ENCODE data around the gene PLPPR2. TPM values are rescaled to one million over a fixed set of nuclear protein-coding genes. Genes with fewer than 3 reads are reported as not detected.
A peak's percentile ranks its signal among the peaks of the same experiment; 100 is the strongest.

The PLPPR2 gene
- polyA plus RNA-seq, 3 donors = 35.0 to 99.4 (median 45.5) TPM

- no peak overlapping the region for H3K4me2 ChIP-seq (replicated peaks; ENCODE audit: extremely low read depth, low read length, poor library complexity, severe bottlenecking)
- H3K27ac ChIP-seq (ENCODE audit: low read depth in 1 of 2, low read length in 2 of 2) = no peak overlapping the region
- peaks cover 78% of the 10 kb centered on the region for H4K20me1 ChIP-seq (ENCODE audit: insufficient read depth, low read length)
- intact Hi-C loops (cut with micrococcal nuclease) = no loop called here
- no peak for DNase-seq
- WGBS (ENCODE audit: insufficient coverage) = 94% methylated on average over 42 of the region's 43 CpGs
- no peak overlapping the region for H2AFZ ChIP-seq (ENCODE audit: insufficient read depth, low read depth, low read length, poor library complexity, severe bottlenecking)
- H3K4me3 ChIP-seq (replicated peaks in 1 of 3; ENCODE audit: low read depth in 2 of 3, low read length in 3 of 3) = no peak overlapping the region
- Mint-ChIP-seq H3K27ac (peak overlapping the region in 2 of 7 donors; percentile 25 to 69), H3K4me1 (peaks cover 26% of the 10 kb centered on the region), H3K27me3 (ENCODE audit: low read depth in 3 of 3) (peaks cover 2 to 4% (median 3%) of the 10 kb centered on the region in 3 donors), H3K9me3 (peaks cover 0 to 2% (median 0%) of the 10 kb centered on the region in 7 donors), H3K36me3 (peaks cover 61 to 97% of the 10 kb centered on the region in 2 donors), H3K4me3 (no peak overlapping the region)
- no peak for TF ChIP-seq CTCF (IDR thresholded peaks at IDR 0.05)
- H3K4me1 ChIP-seq (ENCODE audit: control insufficient read depth in 1 of 2, insufficient read depth in 2 of 2, low read length in 2 of 2) = peaks cover 8 to 13% of the 10 kb centered on the region in 2 donors
- no peaks in the 10 kb centered on the region for H3K27me3 ChIP-seq (ENCODE audit: control insufficient read depth in 2 of 2, insufficient read depth in 2 of 2, low read length in 2 of 2)
- peaks cover 63 to 87% of the 10 kb centered on the region in 2 donors for H3K36me3 ChIP-seq (replicated peaks in 1 of 2; ENCODE audit: control insufficient read depth in 1 of 2, insufficient read depth in 2 of 2, low read length in 2 of 2)
- H3K79me2 ChIP-seq (ENCODE audit: insufficient read depth, low read length) = peaks cover 7% of the 10 kb centered on the region
- H3K9ac ChIP-seq (ENCODE audit: insufficient read depth, low read length, poor library complexity, severe bottlenecking) = no peak overlapping the region
- no peaks in the 10 kb centered on the region for H3K9me3 ChIP-seq (replicated peaks in 1 of 2; ENCODE audit: control insufficient read depth in 1 of 2, insufficient read depth in 1 of 2, low read length in 2 of 2)
Measured at GRCh38 chr19:11361037-11361770, 6.0 kb downstream of the PLPPR2 start.

GRCh38 chr19:11361771-11362731 is 6.8 kb downstream of the PLPPR2 start:
- peaks cover 64 to 87% of the 10 kb centered on the region in 2 donors for H3K36me3 ChIP-seq (replicated peaks in 1 of 2; ENCODE audit: control insufficient read depth in 1 of 2, insufficient read depth in 2 of 2, low read length in 2 of 2)
- no peak overlapping the region for H3K9ac ChIP-seq (ENCODE audit: insufficient read depth, low read length, poor library complexity, severe bottlenecking)
- no peaks in the 10 kb centered on the region for H3K27me3 ChIP-seq (ENCODE audit: control insufficient read depth in 2 of 2, insufficient read depth in 2 of 2, low read length in 2 of 2)
- no peak for DNase-seq
- no peak overlapping the region for H3K27ac ChIP-seq (ENCODE audit: low read depth in 1 of 2, low read length in 2 of 2)
- no peaks in the 10 kb centered on the region for H3K9me3 ChIP-seq (replicated peaks in 1 of 2; ENCODE audit: control insufficient read depth in 1 of 2, insufficient read depth in 1 of 2, low read length in 2 of 2)
- peaks cover 0 to 4% of the 10 kb centered on the region in 2 donors for H3K4me1 ChIP-seq (ENCODE audit: control insufficient read depth in 1 of 2, insufficient read depth in 2 of 2, low read length in 2 of 2)
- H2AFZ ChIP-seq (ENCODE audit: insufficient read depth, low read depth, low read length, poor library complexity, severe bottlenecking) = no peak overlapping the region
- Mint-ChIP-seq H3K27ac (peak overlapping the region in 1 of 7 donors; percentile 58), H3K4me3 (no peak overlapping the region), H3K9me3 (no peaks in the 10 kb centered on the region), H3K36me3 (peaks cover 63 to 91% of the 10 kb centered on the region in 2 donors), H3K4me1 (peaks cover 18% of the 10 kb centered on the region), H3K27me3 (ENCODE audit: low read depth in 3 of 3) (peaks cover 1 to 3% (median 2%) of the 10 kb centered on the region in 3 donors)
- no peak overlapping the region for H3K4me2 ChIP-seq (replicated peaks; ENCODE audit: extremely low read depth, low read length, poor library complexity, severe bottlenecking)
- H4K20me1 ChIP-seq (ENCODE audit: insufficient read depth, low read length) = peaks cover 70% of the 10 kb centered on the region
- H3K4me3 ChIP-seq (replicated peaks in 1 of 3; ENCODE audit: low read depth in 2 of 3, low read length in 3 of 3) = no peak overlapping the region
- WGBS (ENCODE audit: insufficient coverage) = 95% methylated on average over 29 of the region's 35 CpGs
- intact Hi-C loops (cut with micrococcal nuclease) = no loop called here
- H3K79me2 ChIP-seq (ENCODE audit: insufficient read depth, low read length) = no peaks in the 10 kb centered on the region
- no peak for TF ChIP-seq CTCF (IDR thresholded peaks at IDR 0.05)
